ENCODE measurements around the gene CENPK. TPM values are rescaled to one million over a fixed set of nuclear protein-coding genes. Genes with fewer than 3 reads are reported as not detected.

CENPK gene
- total RNA-seq, 1 experiment from 2014 or later = 57.4 TPM

DNA sequence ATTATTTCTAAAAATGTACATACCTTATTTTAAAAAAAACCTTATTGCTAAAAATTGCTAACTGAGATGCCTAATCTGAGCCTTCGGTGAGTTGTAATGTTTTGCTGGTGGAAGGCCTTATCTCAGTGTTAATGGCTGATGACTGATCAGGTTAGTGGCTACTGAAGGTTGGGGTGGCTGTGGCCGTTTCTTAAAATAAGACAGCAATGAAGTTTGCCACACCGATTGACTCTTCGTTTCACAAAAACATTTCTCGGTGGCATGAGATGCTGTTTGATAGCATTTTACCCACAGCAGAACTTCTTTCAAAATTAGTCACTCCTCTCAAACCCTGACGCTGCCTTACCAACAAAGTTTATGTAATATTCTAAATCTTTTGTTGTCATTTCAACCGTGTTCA is 14.7 kb downstream of the CENPK start:
- H3K4me1 ChIP-seq (ENCODE audit: insufficient read depth, low read length, poor library complexity, severe bottlenecking) = no peaks in the 10 kb centered on the region
- no peaks in the 10 kb centered on the region for H3K27me3 ChIP-seq (replicated peaks; ENCODE audit: insufficient read depth, low read depth, low read length, poor library complexity)
- ChIA-PET POLR2A (ENCODE audit: low non-redundant PET) (no interaction called here), CTCF (no interaction called here)
- no peak overlapping the region for H3K4me3 ChIP-seq (ENCODE audit: low read depth, low read length, poor library complexity, severe bottlenecking)
- H3K9me3 ChIP-seq (ENCODE audit: low read depth, low read length, poor library complexity, severe bottlenecking) = no peaks in the 10 kb centered on the region
- H3K27ac ChIP-seq (ENCODE audit: low read depth, low read length, poor library complexity, severe bottlenecking) = no peak overlapping the region
- intact Hi-C loops (cut with micrococcal nuclease; ENCODE audit: unreplicated experiment) = no loop called here
- H3K36me3 ChIP-seq (ENCODE audit: insufficient read depth, low read length, poor library complexity, severe bottlenecking) = peaks cover 58% of the 10 kb centered on the region
- BruUV-seq (replicated peaks) = no TSS peak
- no peak for TF ChIP-seq EZH2 (IDR thresholded peaks at IDR 0.05; ENCODE audit: borderline replicate concordance, low read depth, low read length, poor library complexity, severe bottlenecking)
- no peak for TF ChIP-seq CTCF (conservative IDR thresholded peaks at IDR 0.05; ENCODE audit: low read depth, low read length)
- DNase-seq (ENCODE audit: low spot score) = no peak

GRCh38 chr5:65546141-65546540 is 16.8 kb downstream of the CENPK start:
- ChIA-PET POLR2A (ENCODE audit: low non-redundant PET) (no interaction called here), CTCF (no interaction called here)
- DNase-seq (ENCODE audit: low spot score) = no peak
- Histone ChIP-seq H3K4me3 (ENCODE audit: low read depth, low read length, poor library complexity, severe bottlenecking) (no peak overlapping the region), H3K27me3 (replicated peaks; ENCODE audit: insufficient read depth, low read depth, low read length, poor library complexity) (no peaks in the 10 kb centered on the region), H3K9me3 (ENCODE audit: low read depth, low read length, poor library complexity, severe bottlenecking) (no peaks in the 10 kb centered on the region), H3K27ac (ENCODE audit: low read depth, low read length, poor library complexity, severe bottlenecking) (no peak overlapping the region), H3K4me1 (ENCODE audit: insufficient read depth, low read length, poor library complexity, severe bottlenecking) (no peaks in the 10 kb centered on the region), H3K36me3 (ENCODE audit: insufficient read depth, low read length, poor library complexity, severe bottlenecking) (peaks cover 65% of the 10 kb centered on the region)
- no TSS peak for BruUV-seq (replicated peaks)
- intact Hi-C loops (cut with micrococcal nuclease; ENCODE audit: unreplicated experiment) = no loop called here
- TF ChIP-seq CTCF (conservative IDR thresholded peaks at IDR 0.05; ENCODE audit: low read depth, low read length) = no peak
- no peak for TF ChIP-seq EZH2 (IDR thresholded peaks at IDR 0.05; ENCODE audit: borderline replicate concordance, low read depth, low read length, poor library complexity, severe bottlenecking)

DNA sequence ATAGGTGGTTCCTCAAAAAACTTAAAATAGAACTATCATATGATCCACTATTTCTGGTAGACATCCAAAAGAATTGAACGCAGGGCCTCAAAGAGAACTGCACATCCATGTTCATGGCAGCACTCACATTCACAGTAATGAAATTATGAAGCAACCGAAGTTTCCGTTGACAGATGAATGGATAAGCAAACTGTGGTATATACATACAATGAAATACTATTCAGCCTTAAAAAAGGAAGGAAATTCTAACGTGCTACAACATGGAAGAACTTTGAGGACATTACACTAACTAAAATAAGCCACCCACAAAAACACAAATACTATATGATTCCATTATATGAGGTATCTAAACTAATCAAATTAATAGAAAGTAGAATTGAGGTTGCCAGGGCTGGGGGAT is 18.5 kb downstream of the CENPK start:
- H3K9me3 ChIP-seq (ENCODE audit: low read depth, low read length, poor library complexity, severe bottlenecking) = no peaks in the 10 kb centered on the region
- H3K4me3 ChIP-seq (ENCODE audit: low read depth, low read length, poor library complexity, severe bottlenecking) = no peak overlapping the region
- no peaks in the 10 kb centered on the region for H3K4me1 ChIP-seq (ENCODE audit: insufficient read depth, low read length, poor library complexity, severe bottlenecking)
- no peak overlapping the region for H3K27ac ChIP-seq (ENCODE audit: low read depth, low read length, poor library complexity, severe bottlenecking)
- no peak for DNase-seq (ENCODE audit: low spot score)
- CTCF ChIA-PET = no interaction called here
- H3K27me3 ChIP-seq (replicated peaks; ENCODE audit: insufficient read depth, low read depth, low read length, poor library complexity) = no peaks in the 10 kb centered on the region
- intact Hi-C loops (cut with micrococcal nuclease; ENCODE audit: unreplicated experiment) = no loop called here
- TF ChIP-seq EZH2 (IDR thresholded peaks at IDR 0.05; ENCODE audit: borderline replicate concordance, low read depth, low read length, poor library complexity, severe bottlenecking) (no peak), CTCF (conservative IDR thresholded peaks at IDR 0.05; ENCODE audit: low read depth, low read length) (no peak)
- peaks cover 56% of the 10 kb centered on the region for H3K36me3 ChIP-seq (ENCODE audit: insufficient read depth, low read length, poor library complexity, severe bottlenecking)
- BruUV-seq (replicated peaks) = no TSS peak
- POLR2A ChIA-PET (ENCODE audit: low non-redundant PET) = no interaction called here
